GM12878 (cell line): ENCODE measurements around the gene FAM114A2. TPM values are rescaled to one million over a fixed set of nuclear protein-coding genes. Genes with fewer than 3 reads are reported as not detected.

Source experiments
- ATAC-seq: fragments of 200-7000 bp; cut with Tn5 transposase; 3 replicates; pipeline ENCODE4 v1.9.1; 2020; ENCODE audit warnings: mild to moderate bottlenecking, moderate library complexity
- BruUV-seq: library from RNA; stranded (reverse); fragments of 400-500 nt; replicated peaks from 2 replicates; lab custom pipeline; 2021; lab: Mats Ljungman, UMichigan
- CTCF ChIA-PET: fragments of 300-600 bp; sonication (Branson Sonifier 250); formaldehyde crosslinking; extraction: SDS; loops from one replicate; lab custom pipeline; 2021; ENCODE audit warnings: inconsistent platforms; lab: Yijun Ruan, JAX
- POLR2A ChIA-PET: fragments of 350-600 bp; formaldehyde crosslinking; extraction: SDS; loops from one replicate; lab custom pipeline; 2021; ENCODE audit warnings: inconsistent platforms; lab: Charles Lee
- RAD21 ChIA-PET: fragments of 300-600 bp; sonication (Branson Sonifier 250); formaldehyde crosslinking; loops from one replicate; lab custom pipeline; 2023; ENCODE audit warnings: antibody characterized with exemption; ENCODE audit not compliant: unreplicated experiment; lab: Charles Lee
- SMC1A ChIA-PET: fragments of 300-600 bp; sonication (Branson Sonifier 250); formaldehyde crosslinking; loops from one replicate; lab custom pipeline; 2023; ENCODE audit not compliant: unreplicated experiment, uncharacterized antibody; lab: Charles Lee
- DNase-seq: peaks from one replicate; pipeline ENCODE4 v3.0.0-alpha.2; 2011; ENCODE audit warnings: low read depth, low spot score
- FAIRE-seq: peaks from 3 replicates; lab custom pipeline; 2011; peaks lifted over from hg19 to GRCh38; lab: Jason Lieb, UNC
- H2AFZ ChIP-seq: 2 replicates; pipeline ENCODE4 v1.6.0; 2011; ENCODE audit warnings: low read depth, low read length, control low read depth; ENCODE audit not compliant: control insufficient read depth
- H3K27ac ChIP-seq: 2 replicates; pipeline ENCODE4 v1.5.1; 2011; ENCODE audit warnings: control low read depth; ENCODE audit not compliant: control insufficient read depth, insufficient read depth
- H3K27me3 ChIP-seq, 2 experiments: replicated peaks in 1 of 2; 2 replicates each; pipeline versions ENCODE4 v1.6.0 to v1.6.1; 2011; ENCODE audit warnings: low read length in 1 of 2; ENCODE audit not compliant: control insufficient read depth in 2 of 2, insufficient read depth in 2 of 2
- H3K36me3 ChIP-seq, 2 experiments: 2 replicates each; pipeline ENCODE4 v1.5.1; 2011; ENCODE audit warnings: low read length in 1 of 2; ENCODE audit not compliant: control insufficient read depth in 2 of 2, insufficient read depth in 2 of 2
- H3K4me1 ChIP-seq: 2 replicates; pipeline ENCODE4 v1.6.1; 2011; ENCODE audit warnings: mild to moderate bottlenecking, low read length, moderate library complexity, mixed read lengths; ENCODE audit not compliant: control insufficient read depth, insufficient read depth
- H3K4me2 ChIP-seq: 2 replicates; pipeline ENCODE4 v1.6.0; 2011; ENCODE audit warnings: control low read depth; ENCODE audit not compliant: control insufficient read depth, insufficient read depth
- H3K4me3 ChIP-seq: fragments of 200-600 bp; sonication (generic); 2 replicates; pipeline ENCODE4 v1.5.1; 2016
- H3K79me2 ChIP-seq: 2 replicates; pipeline ENCODE4 v1.6.0; 2011; ENCODE audit warnings: low read length; ENCODE audit not compliant: control insufficient read depth, insufficient read depth
- H3K9ac ChIP-seq: 2 replicates; pipeline ENCODE4 v1.8.0; 2011; ENCODE audit warnings: low read length, control low read depth, mixed read lengths; ENCODE audit not compliant: control insufficient read depth, insufficient read depth
- H3K9me3 ChIP-seq: replicated peaks from 3 replicates; pipeline ENCODE4 v1.5.1; 2011; ENCODE audit warnings: mild to moderate bottlenecking, low read length; ENCODE audit not compliant: control insufficient read depth, insufficient read depth
- H4K20me1 ChIP-seq: 2 replicates; pipeline ENCODE4 v1.6.0; 2011; ENCODE audit not compliant: control insufficient read depth, insufficient read depth
- BMI1 ChIP-seq: fragments of 450-650 bp; IDR thresholded peaks from 2 replicates; pipeline ENCODE4 v1.6.1; 2016; ENCODE audit warnings: mild to moderate bottlenecking, moderate library complexity, borderline replicate concordance
- CREM ChIP-seq: IDR thresholded peaks from 2 replicates; pipeline ENCODE4 v1.6.1; 2014; ENCODE audit warnings: antibody characterized with exemption, low read depth
- EGR1 ChIP-seq, 2 experiments: IDR thresholded peaks; 1 replicate in 1 of 2; 2 replicates in 1 of 2; pipeline ENCODE4 v1.6.1; 2011 to 2012; ENCODE audit warnings: low read depth in 2 of 2, low read length in 2 of 2, borderline replicate concordance in 1 of 2, mild to moderate bottlenecking in 1 of 2, moderate library complexity in 1 of 2
- HDAC2 ChIP-seq: fragments of 200-600 bp; sonication (generic); IDR thresholded peaks from 2 replicates; pipeline ENCODE4 v1.6.1; 2017
- JUNB ChIP-seq: IDR thresholded peaks from 2 replicates; pipeline ENCODE4 v1.6.1; 2016; ENCODE audit warnings: antibody characterized with exemption, mild to moderate bottlenecking
- LARP7 ChIP-seq: fragments of 450-650 bp; IDR thresholded peaks from 2 replicates; pipeline ENCODE4 v1.6.1; 2017; ENCODE audit warnings: mild to moderate bottlenecking
- MYC ChIP-seq: IDR thresholded peaks from 2 replicates; pipeline ENCODE4 v1.6.1; 2011; ENCODE audit warnings: mild to moderate bottlenecking, low read length, moderate library complexity, inconsistent platforms; ENCODE audit not compliant: insufficient read depth, insufficient replicate concordance, insufficient read length, severe bottlenecking
- NFYA ChIP-seq: IDR thresholded peaks from 2 replicates; pipeline ENCODE4 v1.6.1; 2011; ENCODE audit warnings: low read depth, mild to moderate bottlenecking, low read length, improper control_type of control experiment, borderline replicate concordance
- RAD51 ChIP-seq: fragments of 450-650 bp; IDR thresholded peaks from 2 replicates; pipeline ENCODE4 v1.6.1; 2016; ENCODE audit warnings: moderate library complexity, mild to moderate bottlenecking, inconsistent platforms
- REST ChIP-seq: IDR thresholded peaks from 2 replicates; pipeline ENCODE4 v1.6.1; 2012; ENCODE audit warnings: mild to moderate bottlenecking, low read depth, low read length
- STAT3 ChIP-seq: IDR thresholded peaks from 2 replicates; pipeline ENCODE4 v1.6.1; 2011; ENCODE audit warnings: low read depth, low read length, improper control_type of control experiment
- SUZ12 ChIP-seq: fragments of 200-600 bp; sonication (generic); IDR thresholded peaks from one replicate; pipeline ENCODE4 v1.6.1; 2018; ENCODE audit warnings: antibody characterized with exemption, mild to moderate bottlenecking; ENCODE audit not compliant: unreplicated experiment
- ZNF24 ChIP-seq: fragments of 450-650 bp; IDR thresholded peaks from 2 replicates; pipeline ENCODE4 v1.6.1; 2017; ENCODE audit warnings: antibody characterized with exemption, mild to moderate bottlenecking
- WGBS: methylation state at CpG from one replicate; pipeline ENCODE4 v1.1.6; 2016; ENCODE audit warnings: low lambda C conversion rate; ENCODE audit not compliant: insufficient replicate concordance, insufficient coverage; ENCODE audit errors: missing lambda C conversion rate; 5-methylcytosine and 5-hydroxymethylcytosine counted together
- in situ Hi-C: fragments of 300-500 bp; cut with MboI; formaldehyde crosslinking; loops from 9 replicates; pipeline ENCODE4 v1.14.3; 2018; ENCODE audit warnings: mixed read lengths
- intact Hi-C: fragments of 100-400 bp; cut with micrococcal nuclease; formaldehyde crosslinking; loops from one replicate; pipeline ENCODE4 v1.14.2; 2022; ENCODE audit not compliant: unreplicated experiment
- polyA plus RNA-seq, 11 experiments: library from polyadenylated mRNA; depleted of rRNA in 4 of 11; unstranded in 6 of 11; stranded (reverse) in 5 of 11; fragments of >200 nt; fragmentation: Nextera tagmentation in 4 of 11; fragmentation: Illumina TruSeq in 1 of 11; extraction: Ambion mirVana in 4 of 11; extraction: Trizol in 1 of 11; gene quantifications; 1 replicate in 1 of 11; 2 replicates in 10 of 11; pipeline versions ENCODE4 v1.2.1 to v1.2.3, GENCODE V29; 2011 to 2016; ENCODE audit warnings: inconsistent platforms in 2 of 11, missing spikeins in 2 of 11, low read depth in 1 of 11
- total RNA-seq, 4 experiments: library from RNA; depleted of rRNA in 3 of 4; stranded (reverse); fragments of >200 nt in 3 of 4; fragmentation: Illumina TruSeq in 1 of 4; extraction: Trizol in 1 of 4; gene quantifications; 2 replicates each; pipeline versions ENCODE4 v1.2.1 to v1.2.3, GENCODE V29; 2013 to 2021
- TF ChIP-seq, protein P1 (sequence below): fragments of 450-650 bp; IDR thresholded peaks from 2 replicates; pipeline ENCODE4 v1.6.1; 2017; ENCODE audit warnings: mild to moderate bottlenecking, low read depth, inconsistent platforms; ENCODE audit not compliant: poor library complexity, severe bottlenecking
- TF ChIP-seq, protein P2 (sequence below): IDR thresholded peaks from 2 replicates; pipeline ENCODE4 v1.6.1; 2011; ENCODE audit warnings: low read depth, low read length, improper control_type of control experiment, borderline replicate concordance

The FAM114A2 gene
- total and polyA plus RNA-seq, 10 of the 15 experiments (the other 5 are each of a cell fraction or from before 2014, with no cell fraction given) = 16.8 to 32.8 (median 24.3) TPM

- no peaks in the 10 kb centered on the region for H3K9me3 ChIP-seq
- H3K4me2 ChIP-seq = no peak overlapping the region
- H3K79me2 ChIP-seq = no peaks in the 10 kb centered on the region
- no peak for DNase-seq
- H3K27me3 ChIP-seq = peaks cover under 1 to 2% of the 10 kb centered on the region in 2 experiments; a peak in 2 of 4 replicates
- no peak overlapping the region for H3K27ac ChIP-seq
- WGBS = 75% methylated on average over 4 of the region's 4 CpGs
- in situ Hi-C loops = loop anchor here (10.0 kb wide), 1 partner anchor 183 kb away; no protein-coding TSS in a partner anchor
- H3K36me3 ChIP-seq = no peaks in the 10 kb centered on the region
- FAIRE-seq = no peak
- no peak overlapping the region for H3K4me3 ChIP-seq
- no peaks in the 10 kb centered on the region for H3K4me1 ChIP-seq
- no peak for ATAC-seq
- H3K9ac ChIP-seq = no peak overlapping the region
- no peak overlapping the region for H2AFZ ChIP-seq
- intact Hi-C loops = loop anchor here (5.0 kb wide), 1 partner anchor 645 kb away; no protein-coding TSS in a partner anchor
- no TSS peak for BruUV-seq
- CTCF ChIA-PET = interaction anchor here (0.7 to 1.8 kb wide), 5 partner anchors 8 to 199 kb away, joined by 3 to 5 read pairs (median 3); no protein-coding TSS in a partner anchor
- POLR2A ChIA-PET = no interaction called here
- SMC1A ChIA-PET = no interaction called here
- RAD21 ChIA-PET = interaction anchor here (0.9 to 1.9 kb wide), 2 partner anchors 90 to 423 kb away, joined by 3 to 5 read pairs; no protein-coding TSS in a partner anchor
- H4K20me1 ChIP-seq = no peaks in the 10 kb centered on the region
- TF ChIP-seq CREM = no peak
- TF ChIP-seq MYC = no peak
- TF ChIP-seq NFYA = no peak
- no peak for TF ChIP-seq RAD51
- no peak for TF ChIP-seq ZNF24
- TF ChIP-seq, protein P1, sequence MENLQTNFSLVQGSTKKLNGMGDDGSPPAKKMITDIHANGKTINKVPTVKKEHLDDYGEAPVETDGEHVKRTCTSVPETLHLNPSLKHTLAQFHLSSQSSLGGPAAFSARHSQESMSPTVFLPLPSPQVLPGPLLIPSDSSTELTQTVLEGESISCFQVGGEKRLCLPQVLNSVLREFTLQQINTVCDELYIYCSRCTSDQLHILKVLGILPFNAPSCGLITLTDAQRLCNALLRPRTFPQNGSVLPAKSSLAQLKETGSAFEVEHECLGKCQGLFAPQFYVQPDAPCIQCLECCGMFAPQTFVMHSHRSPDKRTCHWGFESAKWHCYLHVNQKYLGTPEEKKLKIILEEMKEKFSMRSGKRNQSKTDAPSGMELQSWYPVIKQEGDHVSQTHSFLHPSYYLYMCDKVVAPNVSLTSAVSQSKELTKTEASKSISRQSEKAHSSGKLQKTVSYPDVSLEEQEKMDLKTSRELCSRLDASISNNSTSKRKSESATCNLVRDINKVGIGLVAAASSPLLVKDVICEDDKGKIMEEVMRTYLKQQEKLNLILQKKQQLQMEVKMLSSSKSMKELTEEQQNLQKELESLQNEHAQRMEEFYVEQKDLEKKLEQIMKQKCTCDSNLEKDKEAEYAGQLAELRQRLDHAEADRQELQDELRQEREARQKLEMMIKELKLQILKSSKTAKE = no peak
- TF ChIP-seq BMI1 = no peak
- TF ChIP-seq HDAC2 = no peak
- TF ChIP-seq, protein P2, sequence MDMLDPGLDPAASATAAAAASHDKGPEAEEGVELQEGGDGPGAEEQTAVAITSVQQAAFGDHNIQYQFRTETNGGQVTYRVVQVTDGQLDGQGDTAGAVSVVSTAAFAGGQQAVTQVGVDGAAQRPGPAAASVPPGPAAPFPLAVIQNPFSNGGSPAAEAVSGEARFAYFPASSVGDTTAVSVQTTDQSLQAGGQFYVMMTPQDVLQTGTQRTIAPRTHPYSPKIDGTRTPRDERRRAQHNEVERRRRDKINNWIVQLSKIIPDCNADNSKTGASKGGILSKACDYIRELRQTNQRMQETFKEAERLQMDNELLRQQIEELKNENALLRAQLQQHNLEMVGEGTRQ = no peak
- no peak for TF ChIP-seq LARP7
- no peak for TF ChIP-seq SUZ12
- no peak for TF ChIP-seq REST
- TF ChIP-seq EGR1 (IDR thresholded peaks at IDR 0.05; ENCODE audit: borderline replicate concordance in 1 of 2, low read depth in 2 of 2, low read length in 2 of 2) = no peak
- TF ChIP-seq JUNB = no peak
- TF ChIP-seq STAT3 = no peak
These were observed 56.7 kb downstream of the FAM114A2 start for GRCh38 chr5:153981905-153982605.
